GM12878 (cell line): ENCODE results near the gene MIS12. TPM values are rescaled to one million over a fixed set of nuclear protein-coding genes. Genes with fewer than 3 reads are reported as not detected.
A peak's percentile ranks its signal among the peaks of the same experiment; 100 is the strongest.

Experiments used
- BHLHE40 ChIP-seq, 2 experiments: fragments of 450-650 bp in 1 of 2; IDR thresholded peaks; 2 replicates each; pipeline ENCODE4 v1.6.1; 2011 to 2017; ENCODE audit warnings: low read depth in 2 of 2, borderline replicate concordance in 1 of 2, improper control_type of control experiment in 1 of 2, low read length in 1 of 2, mild to moderate bottlenecking in 1 of 2
- E2F8 ChIP-seq: fragments of 450-650 bp; IDR thresholded peaks from 2 replicates; pipeline ENCODE4 v1.6.1; 2018; ENCODE audit warnings: mild to moderate bottlenecking, low read depth, moderate library complexity; ENCODE audit not compliant: partially characterized antibody
- EED ChIP-seq: sonication (generic); IDR thresholded peaks from 2 replicates; pipeline ENCODE4 v1.6.1; 2016; ENCODE audit warnings: antibody characterized with exemption, low read depth
- IKZF1 ChIP-seq: fragments of 450-650 bp; conservative IDR thresholded peaks from 2 replicates; pipeline ENCODE4 v1.6.1; 2017; ENCODE audit warnings: antibody characterized with exemption, mild to moderate bottlenecking
- KAT2A ChIP-seq: conservative IDR thresholded peaks from 2 replicates; pipeline ENCODE4 v1.6.1; 2011; ENCODE audit warnings: low read depth, low read length; ENCODE audit not compliant: control insufficient read depth
- KLF5 ChIP-seq: fragments of 450-650 bp; IDR thresholded peaks from 2 replicates; pipeline ENCODE4 v1.6.1; 2014; ENCODE audit warnings: mild to moderate bottlenecking; ENCODE audit not compliant: partially characterized antibody
- MYC ChIP-seq: IDR thresholded peaks from 2 replicates; pipeline ENCODE4 v1.6.1; 2011; ENCODE audit warnings: mild to moderate bottlenecking, low read length, moderate library complexity, inconsistent platforms; ENCODE audit not compliant: insufficient read depth, insufficient replicate concordance, insufficient read length, severe bottlenecking
- NR2C1 ChIP-seq: fragments of 450-650 bp; IDR thresholded peaks from 2 replicates; pipeline ENCODE4 v1.6.1; 2017; ENCODE audit warnings: antibody characterized with exemption, mild to moderate bottlenecking, moderate library complexity
- RAD51 ChIP-seq: fragments of 450-650 bp; IDR thresholded peaks from 2 replicates; pipeline ENCODE4 v1.6.1; 2016; ENCODE audit warnings: moderate library complexity, mild to moderate bottlenecking, inconsistent platforms
- REST ChIP-seq: IDR thresholded peaks from 2 replicates; pipeline ENCODE4 v1.6.1; 2012; ENCODE audit warnings: mild to moderate bottlenecking, low read depth, low read length
- RFX5 ChIP-seq: IDR thresholded peaks from 2 replicates; pipeline ENCODE4 v1.6.1; 2011; ENCODE audit warnings: low read depth, low read length, improper control_type of control experiment
- SRF ChIP-seq, 2 experiments: IDR thresholded peaks; 2 replicates each; pipeline ENCODE4 v1.6.1; 2011; ENCODE audit warnings: low read depth in 2 of 2, low read length in 2 of 2, mild to moderate bottlenecking in 1 of 2, moderate library complexity in 1 of 2
- TCF7 ChIP-seq: IDR thresholded peaks from 2 replicates; pipeline ENCODE4 v1.6.1; 2014; ENCODE audit warnings: antibody characterized with exemption, borderline replicate concordance
- ZNF274 ChIP-seq: IDR thresholded peaks from one replicate; pipeline ENCODE4 v1.8.0; 2011; ENCODE audit not compliant: insufficient read length, insufficient read depth
- polyA plus RNA-seq, 11 experiments: library from polyadenylated mRNA; depleted of rRNA in 4 of 11; unstranded in 6 of 11; stranded (reverse) in 5 of 11; fragments of >200 nt; fragmentation: Nextera tagmentation in 4 of 11; fragmentation: Illumina TruSeq in 1 of 11; extraction: Ambion mirVana in 4 of 11; extraction: Trizol in 1 of 11; gene quantifications; 1 replicate in 1 of 11; 2 replicates in 10 of 11; pipeline versions ENCODE4 v1.2.1 to v1.2.3, GENCODE V29; 2011 to 2016; ENCODE audit warnings: inconsistent platforms in 2 of 11, missing spikeins in 2 of 11, low read depth in 1 of 11
- total RNA-seq, 4 experiments: library from RNA; depleted of rRNA in 3 of 4; stranded (reverse); fragments of >200 nt in 3 of 4; fragmentation: Illumina TruSeq in 1 of 4; extraction: Trizol in 1 of 4; gene quantifications; 2 replicates each; pipeline versions ENCODE4 v1.2.1 to v1.2.3, GENCODE V29; 2013 to 2021
- TF ChIP-seq, protein P1 (sequence below): IDR thresholded peaks from 2 replicates; pipeline ENCODE4 v1.6.1; 2012; ENCODE audit warnings: improper control_type of control experiment, low read depth, low read length; ENCODE audit not compliant: insufficient replicate concordance
- TF ChIP-seq, protein P2 (sequence below): fragments of 450-650 bp; IDR thresholded peaks from 2 replicates; pipeline ENCODE4 v1.6.1; 2017; ENCODE audit warnings: borderline replicate concordance

The MIS12 gene
- total and polyA plus RNA-seq, 10 of the 15 experiments (the other 5 are each of a cell fraction or from before 2014, with no cell fraction given): 19.8 to 34.2 (median 25.0) TPM

DNA sequence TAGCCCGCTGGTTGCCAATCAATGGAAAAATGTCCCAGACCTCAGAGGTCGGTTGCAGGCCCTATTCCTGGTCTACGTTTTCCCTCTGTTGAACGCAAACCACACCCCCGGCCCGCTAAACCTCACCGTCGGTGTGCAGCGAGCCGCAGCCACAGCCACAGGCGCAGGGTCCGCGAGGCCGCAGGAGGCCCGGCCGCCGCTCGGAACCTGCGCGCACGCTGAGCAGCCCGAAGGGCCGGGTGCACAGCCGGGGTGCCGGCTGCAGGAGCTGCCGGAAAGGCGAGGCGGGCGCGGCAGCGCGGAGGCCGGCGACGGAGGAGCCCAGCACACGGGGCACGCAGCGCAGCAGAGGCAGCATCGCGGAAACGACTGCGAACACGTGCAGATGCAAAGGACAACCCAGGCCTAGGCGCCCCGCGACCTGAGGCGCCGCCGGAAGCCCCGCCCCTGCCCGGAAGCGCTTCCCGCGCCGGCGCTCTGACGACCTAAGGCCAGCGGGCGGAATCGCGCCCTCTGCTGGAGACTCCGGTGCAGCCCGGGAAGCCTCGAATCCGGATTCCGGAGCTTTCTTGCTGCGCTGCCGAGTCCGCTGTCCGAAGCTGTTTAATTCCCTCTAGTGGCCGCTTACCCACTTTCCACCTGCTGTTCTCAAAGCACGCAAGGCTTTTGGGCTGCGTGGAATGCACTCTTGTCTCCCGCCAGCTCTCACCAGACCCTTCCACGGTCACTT lies 47.5 kb upstream of the MIS12 start, which contains the start of gene C1QBP (continued):
- TF ChIP-seq REST (no peak), TCF7 (no peak), RFX5 (no peak), ZNF274 (no peak), KAT2A (no peak), RAD51 (no peak), MYC (peak; percentile 97), EED (no peak), SRF (IDR thresholded peaks at IDR 0.05; ENCODE audit: low read depth in 2 of 2, low read length in 2 of 2) (no peak), NR2C1 (peak; percentile 79), E2F8 (peak; percentile 31), KLF5 (peak; percentile 77), IKZF1 (peak; percentile 88), BHLHE40 (IDR thresholded peaks at IDR 0.05; ENCODE audit: borderline replicate concordance in 1 of 2, low read depth in 2 of 2, low read length in 1 of 2) (peak; percentile 89 to 97)
- TF ChIP-seq, protein P1, sequence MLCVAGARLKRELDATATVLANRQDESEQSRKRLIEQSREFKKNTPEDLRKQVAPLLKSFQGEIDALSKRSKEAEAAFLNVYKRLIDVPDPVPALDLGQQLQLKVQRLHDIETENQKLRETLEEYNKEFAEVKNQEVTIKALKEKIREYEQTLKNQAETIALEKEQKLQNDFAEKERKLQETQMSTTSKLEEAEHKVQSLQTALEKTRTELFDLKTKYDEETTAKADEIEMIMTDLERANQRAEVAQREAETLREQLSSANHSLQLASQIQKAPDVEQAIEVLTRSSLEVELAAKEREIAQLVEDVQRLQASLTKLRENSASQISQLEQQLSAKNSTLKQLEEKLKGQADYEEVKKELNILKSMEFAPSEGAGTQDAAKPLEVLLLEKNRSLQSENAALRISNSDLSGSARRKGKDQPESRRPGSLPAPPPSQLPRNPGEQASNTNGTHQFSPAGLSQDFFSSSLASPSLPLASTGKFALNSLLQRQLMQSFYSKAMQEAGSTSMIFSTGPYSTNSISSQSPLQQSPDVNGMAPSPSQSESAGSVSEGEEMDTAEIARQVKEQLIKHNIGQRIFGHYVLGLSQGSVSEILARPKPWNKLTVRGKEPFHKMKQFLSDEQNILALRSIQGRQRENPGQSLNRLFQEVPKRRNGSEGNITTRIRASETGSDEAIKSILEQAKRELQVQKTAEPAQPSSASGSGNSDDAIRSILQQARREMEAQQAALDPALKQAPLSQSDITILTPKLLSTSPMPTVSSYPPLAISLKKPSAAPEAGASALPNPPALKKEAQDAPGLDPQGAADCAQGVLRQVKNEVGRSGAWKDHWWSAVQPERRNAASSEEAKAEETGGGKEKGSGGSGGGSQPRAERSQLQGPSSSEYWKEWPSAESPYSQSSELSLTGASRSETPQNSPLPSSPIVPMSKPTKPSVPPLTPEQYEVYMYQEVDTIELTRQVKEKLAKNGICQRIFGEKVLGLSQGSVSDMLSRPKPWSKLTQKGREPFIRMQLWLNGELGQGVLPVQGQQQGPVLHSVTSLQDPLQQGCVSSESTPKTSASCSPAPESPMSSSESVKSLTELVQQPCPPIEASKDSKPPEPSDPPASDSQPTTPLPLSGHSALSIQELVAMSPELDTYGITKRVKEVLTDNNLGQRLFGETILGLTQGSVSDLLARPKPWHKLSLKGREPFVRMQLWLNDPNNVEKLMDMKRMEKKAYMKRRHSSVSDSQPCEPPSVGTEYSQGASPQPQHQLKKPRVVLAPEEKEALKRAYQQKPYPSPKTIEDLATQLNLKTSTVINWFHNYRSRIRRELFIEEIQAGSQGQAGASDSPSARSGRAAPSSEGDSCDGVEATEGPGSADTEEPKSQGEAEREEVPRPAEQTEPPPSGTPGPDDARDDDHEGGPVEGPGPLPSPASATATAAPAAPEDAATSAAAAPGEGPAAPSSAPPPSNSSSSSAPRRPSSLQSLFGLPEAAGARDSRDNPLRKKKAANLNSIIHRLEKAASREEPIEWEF: no peak
- TF ChIP-seq, protein P2, sequence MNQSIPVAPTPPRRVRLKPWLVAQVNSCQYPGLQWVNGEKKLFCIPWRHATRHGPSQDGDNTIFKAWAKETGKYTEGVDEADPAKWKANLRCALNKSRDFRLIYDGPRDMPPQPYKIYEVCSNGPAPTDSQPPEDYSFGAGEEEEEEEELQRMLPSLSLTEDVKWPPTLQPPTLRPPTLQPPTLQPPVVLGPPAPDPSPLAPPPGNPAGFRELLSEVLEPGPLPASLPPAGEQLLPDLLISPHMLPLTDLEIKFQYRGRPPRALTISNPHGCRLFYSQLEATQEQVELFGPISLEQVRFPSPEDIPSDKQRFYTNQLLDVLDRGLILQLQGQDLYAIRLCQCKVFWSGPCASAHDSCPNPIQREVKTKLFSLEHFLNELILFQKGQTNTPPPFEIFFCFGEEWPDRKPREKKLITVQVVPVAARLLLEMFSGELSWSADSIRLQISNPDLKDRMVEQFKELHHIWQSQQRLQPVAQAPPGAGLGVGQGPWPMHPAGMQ: no peak
